Spleen (tissue), 7 donors: ENCODE data around the gene KCP.

ENCODE experiments used
- POLR2AphosphoS5 ChIP-seq, 3 donors: sonication (generic); formaldehyde crosslinking; IDR thresholded peaks; one replicate each; pipeline ENCODE4 v1.5.1; 2017; ENCODE audit warnings: antibody characterized with exemption in 3 of 3
- TF ChIP-seq, protein P1 (sequence below), 11 experiments: fragments of 200-600 bp in 7 of 11; fragments of 450-650 bp in 4 of 11; sonication (generic) in 4 of 11; IDR thresholded peaks in 8 of 11; conservative IDR thresholded peaks in 3 of 11; 1 replicate in 7 of 11; 2 replicates in 4 of 11; pipeline versions ENCODE4 v1.4.0 to v1.8.0; 2016 to 2021; ENCODE audit warnings: antibody characterized with exemption in 11 of 11, inconsistent platforms in 4 of 11, mild to moderate bottlenecking in 1 of 11
- donor health status: DM: no; HTN: no; CAD: no; lungs with moderate emphysema.
- donor health status: DM: no; HTN: no; CAD: no.
- donor health status: DM: no; HTN: no; CAD: no.

DNA sequence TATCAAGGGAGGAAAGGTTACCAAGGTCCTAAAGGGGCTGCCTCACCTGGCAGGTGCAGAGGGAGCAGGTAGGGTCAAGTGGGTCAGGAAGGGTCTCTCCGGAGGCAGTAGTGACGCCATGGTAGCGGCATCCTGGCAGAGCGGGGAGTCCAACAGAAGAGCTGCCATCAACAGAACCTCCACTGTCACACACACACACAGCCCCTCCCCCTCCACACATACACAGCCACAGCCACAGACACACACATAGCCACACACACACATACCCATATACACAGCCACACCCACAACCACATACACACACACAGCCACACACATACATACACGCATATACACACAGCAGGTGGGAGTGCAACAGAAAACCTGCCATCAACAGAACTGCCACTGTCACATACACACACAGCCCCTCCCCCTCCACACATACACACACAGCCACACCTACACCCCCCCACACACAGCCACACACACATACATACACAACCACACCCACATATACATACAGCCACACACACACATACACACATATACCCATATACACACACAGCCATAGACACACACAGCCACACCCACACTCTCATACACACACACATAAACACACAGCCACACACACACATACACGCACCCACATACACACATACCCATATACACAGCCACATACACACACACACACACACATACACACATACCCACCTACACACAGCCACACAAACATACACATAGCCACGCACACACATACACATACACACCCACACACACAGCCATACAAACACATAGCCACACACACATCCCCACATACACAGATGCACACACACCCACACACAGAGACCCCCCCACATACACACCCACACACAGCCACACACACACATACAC is 23.1 kb downstream of the KCP start:
- TF ChIP-seq POLR2AphosphoS5 (IDR thresholded peaks at IDR 0.05): no peak
- TF ChIP-seq, protein P1, sequence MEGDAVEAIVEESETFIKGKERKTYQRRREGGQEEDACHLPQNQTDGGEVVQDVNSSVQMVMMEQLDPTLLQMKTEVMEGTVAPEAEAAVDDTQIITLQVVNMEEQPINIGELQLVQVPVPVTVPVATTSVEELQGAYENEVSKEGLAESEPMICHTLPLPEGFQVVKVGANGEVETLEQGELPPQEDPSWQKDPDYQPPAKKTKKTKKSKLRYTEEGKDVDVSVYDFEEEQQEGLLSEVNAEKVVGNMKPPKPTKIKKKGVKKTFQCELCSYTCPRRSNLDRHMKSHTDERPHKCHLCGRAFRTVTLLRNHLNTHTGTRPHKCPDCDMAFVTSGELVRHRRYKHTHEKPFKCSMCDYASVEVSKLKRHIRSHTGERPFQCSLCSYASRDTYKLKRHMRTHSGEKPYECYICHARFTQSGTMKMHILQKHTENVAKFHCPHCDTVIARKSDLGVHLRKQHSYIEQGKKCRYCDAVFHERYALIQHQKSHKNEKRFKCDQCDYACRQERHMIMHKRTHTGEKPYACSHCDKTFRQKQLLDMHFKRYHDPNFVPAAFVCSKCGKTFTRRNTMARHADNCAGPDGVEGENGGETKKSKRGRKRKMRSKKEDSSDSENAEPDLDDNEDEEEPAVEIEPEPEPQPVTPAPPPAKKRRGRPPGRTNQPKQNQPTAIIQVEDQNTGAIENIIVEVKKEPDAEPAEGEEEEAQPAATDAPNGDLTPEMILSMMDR (IDR thresholded peaks at IDR 0.05 in 8 of 11, conservative IDR thresholded peaks at IDR 0.05 in 3 of 11): no peak
